Neuronal stem cell (in vitro differentiated cells): ENCODE results near the gene VEZF1.

Source experiments
- DNase-seq: peaks from one replicate; pipeline ENCODE4 v3.0.0-alpha.2; 2013; ENCODE audit warnings: low spot score
- H2AFZ ChIP-seq: one replicate; pipeline ENCODE4 v1.6.1; 2013; ENCODE audit warnings: mild to moderate bottlenecking, low read length, inconsistent platforms
- H2AK5ac ChIP-seq: 2 replicates; pipeline ENCODE4 v1.6.1; 2013; ENCODE audit warnings: low read depth, mild to moderate bottlenecking, inconsistent platforms, low read length, moderate library complexity, mixed read lengths
- H2BK120ac ChIP-seq: 2 replicates; pipeline ENCODE4 v1.6.1; 2013; ENCODE audit warnings: low read depth, mild to moderate bottlenecking, inconsistent platforms, low read length, moderate library complexity, mixed read lengths
- H2BK12ac ChIP-seq: one replicate; pipeline ENCODE4 v1.6.1; 2013; ENCODE audit warnings: low read length, inconsistent platforms
- H2BK15ac ChIP-seq: 2 replicates; pipeline ENCODE4 v1.6.1; 2013; ENCODE audit warnings: mild to moderate bottlenecking, low read length, inconsistent platforms, mixed read lengths
- H2BK5ac ChIP-seq: one replicate; pipeline ENCODE4 v1.6.1; 2013; ENCODE audit warnings: inconsistent platforms, mild to moderate bottlenecking, low read length, moderate library complexity
- H3K14ac ChIP-seq: one replicate; pipeline ENCODE4 v1.6.1; 2013; ENCODE audit warnings: low read length, inconsistent platforms
- H3K18ac ChIP-seq: 2 replicates; pipeline ENCODE4 v1.6.1; 2013; ENCODE audit warnings: low read length, inconsistent platforms
- H3K23ac ChIP-seq: 2 replicates; pipeline ENCODE4 v1.6.1; 2013; ENCODE audit warnings: low read depth, mild to moderate bottlenecking, mixed read lengths, low read length, inconsistent platforms; ENCODE audit not compliant: poor library complexity
- H3K27ac ChIP-seq: replicated peaks from 3 replicates; pipeline ENCODE4 v1.5.1; 2013; ENCODE audit warnings: low read length, inconsistent platforms
- H3K27me3 ChIP-seq, 3 experiments: 2 replicates each; pipeline ENCODE4 v1.6.1; 2013; ENCODE audit warnings: low read length in 3 of 3, mild to moderate bottlenecking in 2 of 3, inconsistent platforms in 1 of 3, low read depth in 1 of 3, mixed read lengths in 1 of 3, moderate library complexity in 1 of 3; ENCODE audit not compliant: control insufficient read depth in 3 of 3, insufficient read depth in 3 of 3
- H3K36me3 ChIP-seq, 2 donors: replicated peaks in 1 of 2; 2 replicates each; pipeline ENCODE4 v1.6.1; 2013; ENCODE audit warnings: low read length in 2 of 2; ENCODE audit not compliant: control insufficient read depth in 2 of 2, insufficient read depth in 2 of 2
- H3K4ac ChIP-seq: 2 replicates; pipeline ENCODE4 v1.6.1; 2013; ENCODE audit warnings: inconsistent platforms, mild to moderate bottlenecking, low read length, moderate library complexity
- H3K4me1 ChIP-seq, 2 donors: 1 replicate in 1 of 2; 2 replicates in 1 of 2; pipeline ENCODE4 v1.6.1; 2013; ENCODE audit warnings: low read length in 2 of 2, low read depth in 1 of 2; ENCODE audit not compliant: control insufficient read depth in 2 of 2, insufficient read depth in 1 of 2
- H3K4me2 ChIP-seq: one replicate; pipeline ENCODE4 v1.6.1; 2013; ENCODE audit warnings: mild to moderate bottlenecking, low read length, inconsistent platforms; ENCODE audit not compliant: insufficient read depth, poor library complexity, severe bottlenecking
- H3K4me3 ChIP-seq, 2 donors: 2 replicates each; pipeline ENCODE4 v1.5.1; 2013; ENCODE audit warnings: low read length in 2 of 2, mild to moderate bottlenecking in 2 of 2, inconsistent platforms in 1 of 2, moderate library complexity in 1 of 2
- H3K79me1 ChIP-seq: one replicate; pipeline ENCODE4 v1.6.1; 2013; ENCODE audit warnings: low read depth, mild to moderate bottlenecking, inconsistent platforms, low read length, moderate library complexity
- H3K9ac ChIP-seq: one replicate; pipeline ENCODE4 v1.6.1; 2013; ENCODE audit warnings: mild to moderate bottlenecking, low read depth, low read length, inconsistent platforms; ENCODE audit not compliant: poor library complexity
- H3K9me3 ChIP-seq, 2 donors: replicated peaks in 1 of 2; 2 replicates each; pipeline versions ENCODE3 to v1.6.1; 2013; ENCODE audit warnings: low read length in 2 of 2, mild to moderate bottlenecking in 2 of 2, inconsistent platforms in 1 of 2, low read depth in 1 of 2, mixed read lengths in 1 of 2, moderate library complexity in 1 of 2; ENCODE audit not compliant: control insufficient read depth in 2 of 2, insufficient read depth in 1 of 2
- H4K8ac ChIP-seq: one replicate; pipeline ENCODE4 v1.6.1; 2013; ENCODE audit warnings: low read depth, mild to moderate bottlenecking, inconsistent platforms, low read length, moderate library complexity
- H4K91ac ChIP-seq: one replicate; pipeline ENCODE4 v1.6.1; 2013; ENCODE audit warnings: low read length, low read depth, mild to moderate bottlenecking, inconsistent platforms; ENCODE audit not compliant: poor library complexity
- WGBS, 2 donors: extraction: QIAGEN DNeasy Blood & Tissue Kit; methylation state at CpG; one replicate each; pipeline ENCODE4 v1.1.7; 2013; ENCODE audit warnings: missing lambda C conversion rate in 2 of 2, mixed read lengths in 1 of 2; ENCODE audit not compliant: insufficient read length in 2 of 2, insufficient replicate concordance in 1 of 2; ENCODE audit errors: extremely low coverage in 2 of 2; 5-methylcytosine and 5-hydroxymethylcytosine counted together

Gene VEZF1

DNA sequence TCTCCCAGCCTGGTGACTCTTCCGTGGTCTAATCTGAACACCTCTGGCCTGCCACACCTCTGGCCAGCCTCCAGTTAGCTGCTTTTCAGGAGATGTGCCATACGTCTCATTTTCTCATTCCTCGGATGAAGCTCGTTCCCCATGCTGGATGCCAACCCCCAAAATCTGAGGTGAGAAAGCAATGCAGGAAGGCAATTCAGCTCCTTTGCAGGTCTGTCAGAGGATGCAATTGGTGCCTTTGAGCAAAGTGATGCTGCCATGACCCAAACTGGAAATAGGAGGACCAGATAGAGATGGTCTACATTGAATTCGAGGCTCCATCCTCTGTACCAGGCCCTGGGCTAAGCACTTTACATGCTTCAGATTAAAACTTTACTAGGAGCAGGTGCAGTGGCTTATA lies 21.8 kb downstream of the VEZF1 start:
- Histone ChIP-seq H3K14ac (no peak overlapping the region), H3K27ac (no peak overlapping the region), H3K9me3 (no peaks in the 10 kb centered on the region), H3K18ac (no peak overlapping the region), H2BK5ac (no peak overlapping the region), H2BK15ac (no peak overlapping the region), H3K79me1 (no peaks in the 10 kb centered on the region), H3K4me3 (no peak overlapping the region), H3K27me3 (no peaks in the 10 kb centered on the region), H3K4me2 (no peak overlapping the region), H3K23ac (no peak overlapping the region), H3K36me3 (peaks cover 0 to 5% of the 10 kb centered on the region in 2 donors), H2BK12ac (no peak overlapping the region), H4K8ac (no peak overlapping the region), H3K4me1 (no peaks in the 10 kb centered on the region), H2BK120ac (no peak overlapping the region), H4K91ac (no peak overlapping the region), H3K4ac (no peak overlapping the region), H2AK5ac (peak overlapping the region; percentile 2), H3K9ac (no peak overlapping the region), H2AFZ (no peak overlapping the region)
- WGBS, 2 donors, result no CpG with 5 or more reads among the region's 5 CpGs
- DNase-seq, result no peak

DNA sequence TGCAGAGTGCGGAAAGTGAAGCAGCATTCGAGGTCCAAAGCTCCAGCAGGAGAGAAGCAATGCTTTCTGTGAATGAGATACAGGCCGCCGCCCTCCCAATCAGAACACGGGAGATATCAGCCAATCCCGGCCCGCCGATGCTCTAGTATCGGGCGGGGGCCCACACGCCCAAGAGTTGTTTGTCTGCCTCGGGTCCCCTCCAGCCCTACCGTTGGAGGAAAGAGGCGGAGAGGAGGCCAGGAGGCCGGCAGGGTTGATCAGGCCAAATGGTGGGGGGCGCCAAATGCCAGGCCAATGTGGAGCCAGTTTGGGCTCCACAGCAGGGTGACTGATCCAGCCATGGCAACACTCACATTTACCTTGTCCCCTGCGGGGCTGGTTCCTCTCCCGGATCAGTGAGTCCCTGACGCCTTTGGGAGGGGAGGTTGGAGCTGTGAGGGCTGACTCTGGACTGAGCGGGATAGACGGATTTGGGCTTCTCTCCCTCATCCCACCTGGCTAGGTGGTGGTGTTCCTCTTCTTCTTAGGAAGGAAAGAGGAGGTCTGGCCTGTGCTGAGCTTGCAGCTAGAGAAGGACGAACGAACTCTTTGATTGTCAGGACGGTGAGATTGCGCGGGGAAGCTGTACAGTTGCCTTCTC lies 22.4 kb downstream of the VEZF1 start:
- H3K18ac ChIP-seq, result peak overlapping the region; percentile 64
- H2AK5ac ChIP-seq, result peak overlapping the region; percentile 2
- no peak overlapping the region for H3K4me3 ChIP-seq
- H3K4me2 ChIP-seq, result no peak overlapping the region
- no peak overlapping the region for H2BK5ac ChIP-seq
- H2BK15ac ChIP-seq, result peak overlapping the region; percentile 14
- H3K79me1 ChIP-seq, result no peaks in the 10 kb centered on the region
- H3K4ac ChIP-seq, result no peak overlapping the region
- WGBS, 2 donors, result no CpG with 5 or more reads among the region's 26 CpGs
- H4K8ac ChIP-seq, result no peak overlapping the region
- H3K23ac ChIP-seq, result no peak overlapping the region
- no peaks in the 10 kb centered on the region for H3K4me1 ChIP-seq
- H3K14ac ChIP-seq, result no peak overlapping the region
- H2AFZ ChIP-seq, result no peak overlapping the region
- DNase-seq, result no peak
- H3K36me3 ChIP-seq, result no peaks in the 10 kb centered on the region
- no peak overlapping the region for H3K27ac ChIP-seq
- H3K9ac ChIP-seq, result peak overlapping the region; percentile 7
- no peak overlapping the region for H2BK120ac ChIP-seq
- no peak overlapping the region for H4K91ac ChIP-seq
- peak overlapping the region; percentile 11 for H2BK12ac ChIP-seq
- H3K27me3 ChIP-seq, result no peaks in the 10 kb centered on the region
- H3K9me3 ChIP-seq, result no peaks in the 10 kb centered on the region

DNA sequence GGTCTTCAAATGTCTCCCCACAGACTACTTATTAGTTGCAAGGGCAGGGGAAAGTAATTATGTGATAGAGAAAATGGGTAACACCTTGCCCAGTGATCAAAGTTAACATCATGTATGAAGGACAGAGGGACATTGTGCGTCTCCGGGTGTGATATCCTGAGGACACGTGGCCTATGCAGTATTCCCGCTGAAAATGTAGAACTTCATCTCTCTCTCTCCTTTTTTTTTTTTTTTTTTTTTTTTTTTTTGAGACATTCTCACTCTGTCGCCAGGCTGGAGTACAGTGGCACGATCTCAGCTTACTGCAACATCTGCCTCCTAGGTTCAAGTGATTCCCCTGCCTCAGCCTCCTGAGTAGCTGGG lies 24.9 kb downstream of the VEZF1 start:
- H2BK5ac ChIP-seq, result no peak overlapping the region
- H4K8ac ChIP-seq, result no peak overlapping the region
- no peak overlapping the region for H2BK120ac ChIP-seq
- no CpG with 5 or more reads among the region's 6 CpGs for WGBS, 2 donors
- no peak overlapping the region for H4K91ac ChIP-seq
- no peak overlapping the region for H3K27ac ChIP-seq
- H3K36me3 ChIP-seq, result no peaks in the 10 kb centered on the region
- no peak overlapping the region for H2BK15ac ChIP-seq
- no peak overlapping the region for H3K9ac ChIP-seq
- H3K4me2 ChIP-seq, result no peak overlapping the region
- no peak overlapping the region for H3K4me3 ChIP-seq
- H2AFZ ChIP-seq, result no peak overlapping the region
- H3K9me3 ChIP-seq, result no peaks in the 10 kb centered on the region
- no peaks in the 10 kb centered on the region for H3K27me3 ChIP-seq
- no peak overlapping the region for H2BK12ac ChIP-seq
- DNase-seq, result no peak
- no peaks in the 10 kb centered on the region for H3K79me1 ChIP-seq
- H3K4ac ChIP-seq, result no peak overlapping the region
- no peak overlapping the region for H2AK5ac ChIP-seq
- H3K18ac ChIP-seq, result no peak overlapping the region
- no peak overlapping the region for H3K14ac ChIP-seq
- no peak overlapping the region for H3K23ac ChIP-seq
- H3K4me1 ChIP-seq, result peaks cover 0 to 1% of the 10 kb centered on the region in 2 donors

DNA sequence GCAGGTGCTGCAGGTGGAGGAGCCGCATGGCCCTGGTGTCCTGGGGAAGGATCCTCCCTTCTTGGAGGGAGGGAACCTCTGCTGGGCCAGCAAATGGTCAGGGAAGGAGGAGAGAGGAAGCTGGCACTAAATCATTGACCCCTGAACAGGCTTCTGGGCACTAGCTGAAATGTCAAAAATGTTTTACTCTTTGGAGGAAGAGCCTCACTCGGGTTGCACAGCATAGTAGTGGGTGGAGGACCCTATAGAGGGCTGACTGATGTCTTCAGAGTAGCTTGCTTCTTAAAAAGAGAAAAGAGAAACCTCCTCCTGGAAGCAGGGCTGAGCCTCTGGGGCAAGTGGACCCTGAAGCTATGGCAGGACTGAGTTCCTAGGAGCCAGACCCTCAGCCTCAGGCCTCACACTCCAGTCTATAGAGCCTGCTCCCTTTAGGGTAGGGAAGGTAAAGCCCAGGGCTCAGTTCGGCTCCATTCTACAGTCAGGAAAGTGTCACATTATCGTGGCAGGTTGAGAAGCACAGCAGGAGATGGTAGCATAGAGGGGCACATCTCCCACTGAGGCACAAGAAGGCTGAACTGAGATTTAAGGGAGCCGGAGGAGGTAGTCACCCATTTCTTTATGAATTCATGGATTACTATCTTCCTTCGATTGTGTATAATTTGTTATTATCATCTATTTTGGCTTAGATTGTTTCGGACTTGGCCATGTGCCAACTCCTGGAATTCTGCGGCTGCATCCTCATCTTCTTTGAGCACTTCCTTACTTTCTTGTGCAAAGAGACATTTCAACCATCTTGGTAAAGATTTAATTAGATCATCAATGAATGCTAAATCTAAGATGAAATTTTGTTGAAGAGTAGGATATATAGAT lies 25.5 kb downstream of the VEZF1 start:
- no peak overlapping the region for H3K14ac ChIP-seq
- H3K9me3 ChIP-seq, result no peaks in the 10 kb centered on the region
- no peak overlapping the region for H4K8ac ChIP-seq
- no peaks in the 10 kb centered on the region for H3K79me1 ChIP-seq
- H3K23ac ChIP-seq, result no peak overlapping the region
- H2BK12ac ChIP-seq, result no peak overlapping the region
- H2AFZ ChIP-seq, result no peak overlapping the region
- H3K27ac ChIP-seq, result no peak overlapping the region
- H3K4me2 ChIP-seq, result no peak overlapping the region
- no peak overlapping the region for H3K4ac ChIP-seq
- no peaks in the 10 kb centered on the region for H3K36me3 ChIP-seq
- no CpG with 5 or more reads among the region's 8 CpGs for WGBS, 2 donors
- no peak overlapping the region for H2BK5ac ChIP-seq
- no peak overlapping the region for H4K91ac ChIP-seq
- H3K4me3 ChIP-seq, result no peak overlapping the region
- no peaks in the 10 kb centered on the region for H3K27me3 ChIP-seq
- no peak overlapping the region for H2AK5ac ChIP-seq
- H3K4me1 ChIP-seq, result peaks cover 0 to 1% of the 10 kb centered on the region in 2 donors
- no peak for DNase-seq
- no peak overlapping the region for H2BK120ac ChIP-seq
- no peak overlapping the region for H3K9ac ChIP-seq
- no peak overlapping the region for H3K18ac ChIP-seq
- H2BK15ac ChIP-seq, result no peak overlapping the region
